Stimulated activated CD8-positive, alpha-beta memory T cell treated with anti-CD3 and anti-CD28 coated beads, Interleukin-7, amount 100 ng/mL, for 24 hours (primary cell): Measurements from ENCODE around the gene NCCRP1.

Experiments used
- DNase-seq: peaks from one replicate; pipeline ENCODE4 v3.0.0-alpha.2; 2020; ENCODE audit warnings: low read depth

Gene NCCRP1

GRCh38 chr19:39180749-39181148, 16.0 kb upstream of the NCCRP1 start:
- DNase-seq: no peak

GRCh38 chr19:39181500-39182173, 15.1 kb upstream of the NCCRP1 start:
- no peak for DNase-seq

- DNase-seq: no peak
These were observed 14.6 kb upstream of the NCCRP1 start for GRCh38 chr19:39182174-39182505.

- no peak for DNase-seq
These were observed 13.7 kb upstream of the NCCRP1 start for GRCh38 chr19:39183104-39183503.

- DNase-seq: no peak
These were observed 10.4 kb upstream of the NCCRP1 start for GRCh38 chr19:39186391-39186790.

GRCh38 chr19:39187552-39187943, 9.2 kb upstream of the NCCRP1 start:
- no peak for DNase-seq

- DNase-seq: no peak
These were observed 7.8 kb upstream of the NCCRP1 start for GRCh38 chr19:39188960-39189359.

- no peak for DNase-seq
These were observed 6.0 kb upstream of the NCCRP1 start for GRCh38 chr19:39190768-39191167.

GRCh38 chr19:39192846-39193245, 3.9 kb upstream of the NCCRP1 start:
- no peak for DNase-seq

GRCh38 chr19:39193803-39194202, 3.0 kb upstream of the NCCRP1 start:
- no peak for DNase-seq

- DNase-seq: no peak
These were observed 1.8 kb upstream of the NCCRP1 start for GRCh38 chr19:39194832-39195542.

GRCh38 chr19:39195755-39196154, 1.0 kb upstream of the NCCRP1 start:
- DNase-seq: no peak

- DNase-seq: no peak
These were observed 444 bp upstream of the NCCRP1 start for GRCh38 chr19:39196320-39196719.

GRCh38 chr19:39197808-39198207, 1.0 kb downstream of the NCCRP1 start:
- no peak for DNase-seq

- DNase-seq: no peak
These were observed 2.3 kb downstream of the NCCRP1 start for GRCh38 chr19:39199025-39199424.

- no peak for DNase-seq
These were observed 3.5 kb downstream of the NCCRP1 start for GRCh38 chr19:39200066-39200802.

GRCh38 chr19:39200803-39201115, 4.0 kb downstream of the NCCRP1 start:
- no peak for DNase-seq

GRCh38 chr19:39202998-39203355, 6.2 kb downstream of the NCCRP1 start:
- no peak for DNase-seq

GRCh38 chr19:39203372-39204341, 6.9 kb downstream of the NCCRP1 start, which contains the start of gene SYCN:
SYCN (minus strand) TSS chr19:39204263; CDS start chr19:39204254, 9 bp downstream.
- DNase-seq: no peak

- no peak for DNase-seq
These were observed 8.6 kb downstream of the NCCRP1 start for GRCh38 chr19:39205449-39205764.

- no peak for DNase-seq
These were observed 9.4 kb downstream of the NCCRP1 start for GRCh38 chr19:39206122-39206521.

- no peak for DNase-seq
These were observed 10.6 kb downstream of the NCCRP1 start for GRCh38 chr19:39207293-39207836.
